Measurements from ENCODE around the gene KIAA1671.

Gene KIAA1671

DNA sequence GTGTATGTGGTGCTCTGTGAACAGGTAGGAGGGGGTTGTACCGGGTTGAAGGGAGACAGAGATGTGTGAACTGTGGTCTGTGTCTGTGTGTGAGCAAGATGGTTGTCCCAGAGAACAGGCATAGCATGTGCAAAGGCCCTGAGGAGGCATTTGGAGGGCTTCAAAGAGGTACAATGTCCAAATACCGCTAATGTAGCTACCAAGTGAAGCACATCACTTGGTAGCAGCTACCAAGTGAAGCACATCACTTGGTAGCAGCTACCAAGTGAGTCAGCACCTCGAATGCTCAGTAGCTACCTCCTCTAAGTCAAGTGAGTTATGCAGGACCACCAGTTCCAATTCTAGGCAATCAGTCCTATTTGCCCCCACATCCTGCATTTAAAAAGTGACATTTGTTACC is 72.4 kb downstream of the KIAA1671 start:
- DNase-seq (ENCODE audit: low read depth in 2 of 2): no peak
- TF ChIP-seq, protein P1, sequence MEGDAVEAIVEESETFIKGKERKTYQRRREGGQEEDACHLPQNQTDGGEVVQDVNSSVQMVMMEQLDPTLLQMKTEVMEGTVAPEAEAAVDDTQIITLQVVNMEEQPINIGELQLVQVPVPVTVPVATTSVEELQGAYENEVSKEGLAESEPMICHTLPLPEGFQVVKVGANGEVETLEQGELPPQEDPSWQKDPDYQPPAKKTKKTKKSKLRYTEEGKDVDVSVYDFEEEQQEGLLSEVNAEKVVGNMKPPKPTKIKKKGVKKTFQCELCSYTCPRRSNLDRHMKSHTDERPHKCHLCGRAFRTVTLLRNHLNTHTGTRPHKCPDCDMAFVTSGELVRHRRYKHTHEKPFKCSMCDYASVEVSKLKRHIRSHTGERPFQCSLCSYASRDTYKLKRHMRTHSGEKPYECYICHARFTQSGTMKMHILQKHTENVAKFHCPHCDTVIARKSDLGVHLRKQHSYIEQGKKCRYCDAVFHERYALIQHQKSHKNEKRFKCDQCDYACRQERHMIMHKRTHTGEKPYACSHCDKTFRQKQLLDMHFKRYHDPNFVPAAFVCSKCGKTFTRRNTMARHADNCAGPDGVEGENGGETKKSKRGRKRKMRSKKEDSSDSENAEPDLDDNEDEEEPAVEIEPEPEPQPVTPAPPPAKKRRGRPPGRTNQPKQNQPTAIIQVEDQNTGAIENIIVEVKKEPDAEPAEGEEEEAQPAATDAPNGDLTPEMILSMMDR (IDR thresholded peaks at IDR 0.05; ENCODE audit: low read depth, low read length): no peak
- H3K4me3 ChIP-seq (replicated peaks in 1 of 2; ENCODE audit: low read depth in 2 of 2, low read length in 2 of 2): no peak overlapping the region

DNA sequence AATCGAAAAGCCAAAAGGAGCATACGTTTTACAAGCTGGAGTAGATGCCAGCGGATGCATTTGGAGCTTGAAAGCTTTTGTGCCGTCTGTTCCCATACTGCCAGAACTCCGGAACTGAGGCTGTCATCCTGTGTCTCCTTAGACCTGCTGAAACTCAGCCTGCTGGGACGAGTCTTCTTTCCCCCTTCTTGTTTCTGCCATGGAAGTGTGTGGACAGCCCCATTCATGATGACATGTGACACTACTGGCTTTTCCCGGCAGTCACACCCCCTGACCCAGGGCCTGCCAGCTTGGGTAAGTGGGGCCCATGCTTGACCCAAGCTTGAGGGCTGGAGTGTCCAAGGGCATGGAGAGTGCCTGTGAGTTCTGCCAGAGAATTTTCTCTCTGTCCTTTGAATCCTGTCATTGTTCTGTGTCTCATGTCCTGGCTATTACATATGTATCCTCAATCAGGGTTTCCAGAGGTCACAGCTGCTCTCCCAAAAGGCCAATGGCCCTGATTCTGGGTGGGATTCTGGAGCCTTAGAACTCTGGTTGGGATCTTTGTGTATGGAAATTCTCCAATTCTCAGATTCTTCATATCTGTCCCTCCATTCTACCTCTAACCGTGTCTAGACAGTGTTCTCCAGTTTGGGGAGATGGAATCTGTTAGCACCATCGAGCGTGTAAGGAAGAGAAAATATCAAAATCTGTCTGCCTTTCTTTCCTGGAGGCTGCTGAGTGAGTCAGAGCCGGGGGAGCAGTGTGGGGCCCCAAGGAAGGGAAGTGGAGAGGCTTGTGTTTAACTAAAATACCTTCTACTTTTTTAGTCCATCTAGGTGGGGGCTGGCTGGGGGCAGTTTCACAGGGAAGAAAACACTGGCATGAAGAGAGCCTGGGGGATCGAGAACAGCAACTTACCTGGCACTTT is 73.2 kb downstream of the KIAA1671 start:
- no peak overlapping the region for H3K4me3 ChIP-seq (replicated peaks in 1 of 2; ENCODE audit: low read depth in 2 of 2, low read length in 2 of 2)
- DNase-seq (ENCODE audit: low read depth in 2 of 2): peak; percentile 71 to 75
- TF ChIP-seq, protein P1 (IDR thresholded peaks at IDR 0.05; ENCODE audit: low read depth, low read length): no peak

DNA sequence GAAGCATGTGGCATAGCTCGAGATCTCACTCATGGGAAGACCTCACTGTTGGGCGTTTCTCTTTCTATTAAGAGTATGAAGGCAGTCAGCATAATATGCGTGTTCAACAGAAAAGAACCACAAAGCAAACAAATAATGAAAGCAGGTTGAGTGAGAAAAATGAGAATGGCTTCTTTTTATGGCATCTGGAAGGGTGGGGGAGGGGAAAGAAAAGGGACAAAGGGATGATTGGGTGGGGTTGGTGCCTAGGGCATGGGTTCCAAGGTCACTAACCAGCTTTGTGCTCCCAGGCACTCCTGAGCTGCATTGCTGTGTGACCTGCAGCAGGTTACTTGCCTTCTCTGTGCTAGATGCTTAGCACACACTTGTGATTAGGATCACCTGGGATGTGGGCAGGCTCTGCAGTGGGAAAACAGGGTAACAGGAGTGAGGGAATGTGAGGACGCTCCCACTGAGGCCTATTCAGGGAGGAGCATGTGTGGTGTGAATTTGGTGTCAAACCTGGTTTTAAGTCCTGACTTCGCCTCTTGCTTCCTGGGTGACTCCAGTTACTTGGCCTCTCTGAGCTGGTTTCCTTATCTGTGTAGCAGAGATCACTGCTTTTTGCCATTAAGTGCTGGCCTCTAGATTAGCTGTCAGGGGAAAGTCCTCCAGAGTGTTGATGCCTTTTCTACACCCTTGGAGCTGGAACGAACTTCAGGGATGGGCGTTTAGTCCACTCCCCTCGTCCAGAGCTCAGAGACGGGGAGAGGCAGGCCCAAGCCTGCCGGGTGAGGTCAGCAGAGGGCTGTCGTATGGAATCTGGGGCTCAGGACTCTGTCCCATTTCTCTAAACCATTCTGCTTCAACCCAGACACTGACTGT is 74.8 kb downstream of the KIAA1671 start:
- no peak overlapping the region for H3K4me3 ChIP-seq (replicated peaks in 1 of 2; ENCODE audit: low read depth in 2 of 2, low read length in 2 of 2)
- peak in 1 of 2 donors; percentile 63 for DNase-seq (ENCODE audit: low read depth in 2 of 2)
- TF ChIP-seq, protein P1 (IDR thresholded peaks at IDR 0.05; ENCODE audit: low read depth, low read length): no peak

DNA sequence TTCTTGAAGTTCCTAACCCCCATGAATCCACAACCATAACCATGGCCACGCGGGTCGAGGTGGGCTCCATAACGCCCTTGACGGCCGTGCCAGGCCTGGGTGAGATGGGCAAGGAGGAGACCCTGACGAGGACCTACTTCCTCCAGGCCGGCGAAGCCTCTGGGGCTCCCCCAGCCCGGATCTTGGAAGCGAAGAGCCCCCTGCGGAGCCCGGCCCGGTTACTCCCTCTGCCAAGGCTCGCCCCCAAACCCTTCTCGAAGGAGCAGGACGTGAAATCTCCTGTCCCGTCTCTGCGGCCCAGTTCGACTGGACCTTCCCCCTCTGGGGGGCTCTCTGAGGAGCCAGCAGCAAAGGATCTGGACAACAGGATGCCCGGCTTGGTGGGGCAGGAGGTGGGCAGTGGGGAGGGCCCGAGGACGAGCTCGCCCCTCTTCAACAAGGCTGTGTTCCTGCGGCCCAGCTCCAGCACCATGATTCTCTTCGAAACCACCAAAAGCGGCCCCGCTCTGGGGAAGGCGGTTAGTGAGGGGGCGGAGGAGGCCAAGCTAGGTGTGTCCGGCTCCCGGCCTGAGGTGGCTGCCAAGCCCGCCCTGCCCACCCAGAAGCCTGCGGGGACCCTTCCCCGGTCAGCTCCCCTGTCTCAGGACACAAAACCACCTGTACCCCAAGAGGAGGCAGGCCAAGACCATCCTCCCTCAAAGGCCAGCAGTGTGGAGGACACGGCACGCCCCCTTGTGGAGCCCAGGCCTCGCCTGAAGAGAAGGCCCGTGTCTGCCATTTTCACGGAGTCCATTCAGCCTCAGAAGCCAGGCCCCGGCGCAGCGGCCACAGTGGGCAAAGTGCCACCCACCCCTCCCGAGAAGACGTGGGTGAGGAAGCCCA is 75.7 kb downstream of the KIAA1671 start:
- TF ChIP-seq, protein P1 (IDR thresholded peaks at IDR 0.05; ENCODE audit: low read depth, low read length): peak; percentile 67
- peak; percentile 39 to 49 for DNase-seq (ENCODE audit: low read depth in 2 of 2)
- no peak overlapping the region for H3K4me3 ChIP-seq (replicated peaks in 1 of 2; ENCODE audit: low read depth in 2 of 2, low read length in 2 of 2)

DNA sequence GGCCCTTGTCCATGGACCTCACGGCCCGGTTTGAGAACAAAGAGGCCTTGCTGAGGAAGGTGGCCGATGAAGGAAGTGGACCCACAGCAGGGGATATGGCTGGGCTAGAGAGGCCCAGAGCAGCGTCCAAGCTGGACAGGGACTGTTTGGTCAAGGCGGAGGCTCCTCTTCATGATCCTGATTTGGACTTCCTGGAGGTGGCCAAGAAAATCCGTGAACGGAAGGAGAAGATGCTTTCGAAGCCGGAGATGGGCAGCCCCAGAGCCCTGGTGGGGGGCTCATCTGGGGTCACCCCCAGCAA is 76.3 kb downstream of the KIAA1671 start:
- no peak overlapping the region for H3K4me3 ChIP-seq (replicated peaks in 1 of 2; ENCODE audit: low read depth in 2 of 2, low read length in 2 of 2)
- TF ChIP-seq, protein P1 (IDR thresholded peaks at IDR 0.05; ENCODE audit: low read depth, low read length): no peak

DNA sequence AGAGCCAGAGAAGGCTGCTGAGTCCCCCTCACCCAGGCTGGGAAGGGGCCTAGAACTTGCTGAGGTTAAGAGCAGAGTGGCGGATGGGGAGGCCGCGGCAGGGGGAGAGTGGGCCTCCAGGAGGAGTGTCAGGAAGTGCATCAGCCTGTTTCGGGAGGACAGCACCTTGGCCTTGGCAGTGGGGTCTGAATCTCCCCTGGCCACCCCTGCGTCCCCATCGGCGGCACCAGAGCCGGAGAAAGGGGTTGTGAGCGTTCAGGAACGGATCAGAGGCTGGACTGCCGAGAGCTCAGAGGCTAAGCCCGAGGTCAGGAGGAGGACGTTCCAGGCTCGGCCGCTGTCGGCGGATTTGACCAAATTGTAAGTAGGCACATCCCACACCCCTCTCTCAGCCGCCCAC is 76.7 kb downstream of the KIAA1671 start:
- TF ChIP-seq, protein P1 (IDR thresholded peaks at IDR 0.05; ENCODE audit: low read depth, low read length): no peak
- no peak overlapping the region for H3K4me3 ChIP-seq (replicated peaks in 1 of 2; ENCODE audit: low read depth in 2 of 2, low read length in 2 of 2)
- DNase-seq (ENCODE audit: low read depth in 2 of 2): no peak

More for the DNA sequence above, 76.3 kb downstream of the KIAA1671 start:
- DNase-seq (ENCODE audit: low read depth in 2 of 2): no peak
